Endothelial cell of umbilical vein (primary cell): ENCODE measurements around the gene ALDH4A1. TPM values are rescaled to one million over a fixed set of nuclear protein-coding genes. Genes with fewer than 3 reads are reported as not detected.
"Not testable (repeated sequence)": the region's sequence is repeated elsewhere in the genome, so short reads cannot be mapped to it uniquely, and the experiment has no call there.

Experiments
- BruUV-seq: library from RNA; stranded (reverse); fragments of 400-500 nt; replicated peaks from 2 replicates; lab custom pipeline; 2021; lab: Mats Ljungman, UMichigan
- CTCF ChIA-PET: fragments of 300-600, 350-600 bp; sonication (Branson Sonifier 250); formaldehyde crosslinking; loops from one replicate; lab custom pipeline; 2021; ENCODE audit warnings: antibody characterized with exemption, inconsistent platforms; lab: Charles Lee
- POLR2A ChIA-PET: fragments of 300-600, 350-600 bp; sonication (Branson Sonifier 250); formaldehyde crosslinking; loops from one replicate; lab custom pipeline; 2021; ENCODE audit warnings: antibody characterized with exemption, inconsistent platforms; lab: Charles Lee
- DNase-seq: peaks from one replicate; pipeline ENCODE4 v3.0.0-alpha.2; 2011; ENCODE audit warnings: low read depth, low spot score
- FAIRE-seq: peaks from 2 replicates; lab custom pipeline; 2011; peaks lifted over from hg19 to GRCh38; lab: Jason Lieb, UNC
- H2AFZ ChIP-seq: 2 replicates; pipeline ENCODE4 v1.6.0; 2012; ENCODE audit warnings: low read depth, low read length, control low read depth, inconsistent platforms
- H3K27ac ChIP-seq: 2 replicates; pipeline ENCODE4 v1.5.1; 2011; ENCODE audit warnings: low read depth, mild to moderate bottlenecking, control low read depth, low read length, moderate library complexity; ENCODE audit not compliant: insufficient read depth
- H3K27me3 ChIP-seq, 2 experiments: 2 replicates each; pipeline versions ENCODE4 v1.6.0 to v1.6.1; 2011; ENCODE audit warnings: low read length in 2 of 2, mixed read lengths in 1 of 2; ENCODE audit not compliant: control insufficient read depth in 2 of 2, insufficient read depth in 2 of 2
- H3K36me3 ChIP-seq, 2 experiments: 2 replicates in 1 of 2; 3 replicates in 1 of 2; pipeline ENCODE4 v1.5.1; 2011; ENCODE audit warnings: low read length in 2 of 2, mild to moderate bottlenecking in 1 of 2, moderate library complexity in 1 of 2; ENCODE audit not compliant: control insufficient read depth in 2 of 2, insufficient read depth in 2 of 2; ENCODE audit errors: extremely low read depth in 1 of 2
- H3K4me1 ChIP-seq: 3 replicates; pipeline ENCODE4 v1.5.1; 2011; ENCODE audit warnings: mild to moderate bottlenecking, low read length; ENCODE audit not compliant: control insufficient read depth, insufficient read depth; ENCODE audit errors: extremely low read depth
- H3K4me2 ChIP-seq: 2 replicates; pipeline ENCODE4 v1.6.1; 2011; ENCODE audit warnings: low read length, control low read depth, mixed read lengths; ENCODE audit not compliant: insufficient read depth
- H3K4me3 ChIP-seq, 3 experiments: fragments of 200-600 bp in 1 of 3; sonication (generic), shearing (Covaris generic) in 1 of 3; replicated peaks in 1 of 3; 2 replicates each; pipeline ENCODE4 v1.5.1; 2011 to 2016; ENCODE audit warnings: control low read depth in 3 of 3, low read length in 3 of 3, mild to moderate bottlenecking in 2 of 3, inconsistent platforms in 1 of 3, low read depth in 1 of 3, moderate library complexity in 1 of 3; ENCODE audit not compliant: insufficient read depth in 1 of 3
- H3K79me2 ChIP-seq: 2 replicates; pipeline ENCODE4 v1.6.0; 2012; ENCODE audit warnings: low read length, inconsistent platforms; ENCODE audit not compliant: control insufficient read depth, insufficient read depth
- H3K9ac ChIP-seq: replicated peaks from 2 replicates; pipeline ENCODE3; 2011; ENCODE audit warnings: low read length, control low read depth; ENCODE audit not compliant: insufficient read depth; ENCODE audit errors: extremely low read depth
- H3K9me1 ChIP-seq: replicated peaks from 3 replicates; pipeline ENCODE4 v1.6.0; 2011; ENCODE audit warnings: mild to moderate bottlenecking, low read length; ENCODE audit not compliant: control insufficient read depth, insufficient read depth; ENCODE audit errors: extremely low read depth
- H3K9me3 ChIP-seq: replicated peaks from 2 replicates; pipeline ENCODE4 v1.5.1; 2012; ENCODE audit warnings: low read length, inconsistent platforms; ENCODE audit not compliant: control insufficient read depth, insufficient read depth
- H4K20me1 ChIP-seq: replicated peaks from 2 replicates; pipeline ENCODE3; 2011; ENCODE audit warnings: mild to moderate bottlenecking, low read length; ENCODE audit not compliant: control insufficient read depth, insufficient read depth; ENCODE audit errors: extremely low read depth
- CTCF ChIP-seq, 2 donors: IDR thresholded peaks; 1 replicate in 1 of 2; 2 replicates in 1 of 2; pipeline ENCODE4 v1.5.1; 2011; ENCODE audit warnings: low read length in 2 of 2, mild to moderate bottlenecking in 2 of 2, moderate library complexity in 2 of 2, control low read depth in 1 of 2, inconsistent platforms in 1 of 2, low read depth in 1 of 2; ENCODE audit not compliant: insufficient read depth in 1 of 2; ENCODE audit errors: extremely low read depth in 1 of 2
- EZH2 ChIP-seq: IDR thresholded peaks from 2 replicates; pipeline ENCODE4 v1.6.1; 2012; ENCODE audit warnings: borderline replicate concordance, low read depth, mild to moderate bottlenecking, moderate library complexity, low read length, inconsistent platforms; ENCODE audit not compliant: severe bottlenecking
- FOS ChIP-seq: IDR thresholded peaks from 2 replicates; pipeline ENCODE4 v1.6.1; 2011; ENCODE audit warnings: mild to moderate bottlenecking, low read length, moderate library complexity, borderline replicate concordance; ENCODE audit not compliant: insufficient read depth
- GATA2 ChIP-seq: IDR thresholded peaks from 2 replicates; pipeline ENCODE4 v1.7.0; 2011; ENCODE audit warnings: low read depth, mild to moderate bottlenecking, moderate library complexity, mixed read lengths, low read length; ENCODE audit not compliant: insufficient read length, insufficient read depth
- JUN ChIP-seq: IDR thresholded peaks from 2 replicates; pipeline ENCODE4 v1.6.1; 2011; ENCODE audit warnings: borderline replicate concordance, low read depth; ENCODE audit not compliant: insufficient read length, insufficient read depth
- MAX ChIP-seq: IDR thresholded peaks from 2 replicates; pipeline ENCODE4 v1.6.1; 2011; ENCODE audit not compliant: insufficient read depth, insufficient read length
- MYC ChIP-seq: IDR thresholded peaks from one replicate; pipeline ENCODE4 v1.6.1; 2011; ENCODE audit warnings: mild to moderate bottlenecking, low read depth, low read length
- POLR2A ChIP-seq: IDR thresholded peaks from 2 replicates; pipeline ENCODE4 v1.6.1; 2012; ENCODE audit warnings: low read depth, mild to moderate bottlenecking, control low read depth, low read length
- POLR2AphosphoS5 ChIP-seq: IDR thresholded peaks from 2 replicates; pipeline ENCODE4 v1.6.1; 2012; ENCODE audit warnings: low read depth, mild to moderate bottlenecking, control low read depth, low read length, moderate library complexity; ENCODE audit not compliant: insufficient read depth
- dilution Hi-C: fragments of 300-500 bp; cut with MboI; formaldehyde crosslinking; loops from one replicate; pipeline ENCODE4 v1.15.0; 2019; ENCODE audit warnings: low sequenced_read_pairs; ENCODE audit not compliant: extremely low pct_ligation_motif_present
- intact Hi-C: fragments of 100-400 bp; cut with micrococcal nuclease; formaldehyde crosslinking; loops from one replicate; pipeline ENCODE4 v1.10.0; 2022
- polyA plus RNA-seq, 4 experiments: library from polyadenylated mRNA; depleted of rRNA in 3 of 4; stranded (reverse) in 3 of 4; unstranded in 1 of 4; fragments of >200 nt; gene quantifications; 2 replicates each; pipeline versions ENCODE4 v1.2.1 to v1.2.3, GENCODE V29; 2011 to 2012; ENCODE audit warnings: missing spikeins in 1 of 4
- total RNA-seq: library from RNA; stranded (reverse); gene quantifications from 2 replicates; pipeline ENCODE4 v1.2.3, GENCODE V29; 2021

The ALDH4A1 gene
- total and polyA plus RNA-seq, 2 donors (not counting 3 experiments of a cell fraction or from before 2014, with no cell fraction given): 17.4 to 18.5 TPM

- Histone ChIP-seq H3K4me2 (no peak overlapping the region), H3K27ac (no peak overlapping the region), H3K9me1 (no peaks in the 10 kb centered on the region), H2AFZ (no peak overlapping the region), H4K20me1 (no peaks in the 10 kb centered on the region), H3K4me1 (no peaks in the 10 kb centered on the region), H3K4me3 (no peak overlapping the region), H3K9ac (no peak overlapping the region), H3K9me3 (no peaks in the 10 kb centered on the region), H3K27me3 (no peaks in the 10 kb centered on the region), H3K36me3 (peaks cover 0 to under 1% of the 10 kb centered on the region in 2 experiments), H3K79me2 (no peaks in the 10 kb centered on the region)
- no peak for FAIRE-seq
- ChIA-PET POLR2A (no interaction called here), CTCF (interaction anchor here (1.7 kb wide), 1 partner anchor 13 kb away, joined by 4 read pairs; no protein-coding TSS in a partner anchor)
- no peak for DNase-seq
- dilution Hi-C loops (no loop called here), intact Hi-C loops (loop anchor here (10.0 kb wide), 1 partner anchor 1206 kb away; no protein-coding TSS in a partner anchor)
- BruUV-seq: no TSS peak
- TF ChIP-seq MYC (no peak), CTCF (IDR thresholded peaks at IDR 0.05; ENCODE audit: extremely low read depth in 1 of 2, insufficient read depth in 1 of 2, low read depth in 1 of 2, low read length in 2 of 2) (no peak), GATA2 (no peak), POLR2A (no peak), JUN (no peak), EZH2 (no peak), FOS (no peak), MAX (no peak), POLR2AphosphoS5 (no peak)
Measured at GRCh38 chr1:18870957-18871356, 31.4 kb downstream of the ALDH4A1 start.

- H3K27ac ChIP-seq, H3K79me2 ChIP-seq, H3K9me3 ChIP-seq, H3K9me1 ChIP-seq, BruUV-seq, H3K4me3 ChIP-seq, H3K4me1 ChIP-seq, H3K27me3 ChIP-seq, FAIRE-seq, H4K20me1 ChIP-seq, H2AFZ ChIP-seq, H3K36me3 ChIP-seq, DNase-seq, dilution Hi-C loops, POLR2A ChIA-PET, H3K4me2 ChIP-seq, H3K9ac ChIP-seq: not testable (repeated sequence)
- intact Hi-C loops: loop anchor here (10.0 kb wide), 1 partner anchor 1206 kb away; no protein-coding TSS in a partner anchor
- CTCF ChIA-PET: interaction anchor here (1.7 kb wide), 1 partner anchor 14 kb away, joined by 4 read pairs; no protein-coding TSS in a partner anchor
Measured at GRCh38 chr1:18870595-18870865, 31.8 kb downstream of the ALDH4A1 start.
